ENCODE results near the gene DUSP6.

The DUSP6 gene

DNA sequence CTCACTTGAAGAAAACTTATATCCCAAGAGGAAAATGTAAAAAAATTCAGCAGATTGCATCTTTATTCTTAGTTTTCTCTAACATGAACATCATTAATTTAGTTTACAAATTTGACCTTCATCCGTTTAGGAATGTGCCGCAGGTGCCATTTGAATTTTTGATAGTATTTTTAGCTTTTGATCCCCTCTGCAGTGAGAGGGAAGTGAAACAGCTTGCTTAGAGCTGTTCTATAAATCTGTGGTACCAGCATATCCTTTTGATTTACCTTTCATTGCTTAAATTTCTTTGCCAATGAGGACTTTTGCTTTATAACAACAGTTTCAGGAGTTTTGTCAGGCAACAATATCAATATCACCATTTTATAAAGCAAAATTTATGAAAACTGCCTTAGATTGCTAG is 32.7 kb downstream of the DUSP6 start:
- no peak for TF ChIP-seq CREB1 (IDR thresholded peaks at IDR 0.05; ENCODE audit: low read depth)
- TF ChIP-seq TAF1 (IDR thresholded peaks at IDR 0.05; ENCODE audit: low read depth), result no peak
- TF ChIP-seq REST (IDR thresholded peaks at IDR 0.05; ENCODE audit: low read depth), result no peak
- no peak for TF ChIP-seq ZBTB7A (IDR thresholded peaks at IDR 0.05; ENCODE audit: low read depth)
- TF ChIP-seq RAD21 (IDR thresholded peaks at IDR 0.05; ENCODE audit: low read depth), result no peak
- no peak for TF ChIP-seq TEAD4 (IDR thresholded peaks at IDR 0.05)

GRCh38 chr12:89319122-89319521 is 33.2 kb downstream of the DUSP6 start:
- TF ChIP-seq YY1 (IDR thresholded peaks at IDR 0.05; ENCODE audit: low read depth) (no peak), REST (IDR thresholded peaks at IDR 0.05; ENCODE audit: low read depth) (no peak), EGR1 (IDR thresholded peaks at IDR 0.05) (no peak), FOXM1 (IDR thresholded peaks at IDR 0.05; ENCODE audit: borderline replicate concordance, low read depth) (no peak), NFIC (IDR thresholded peaks at IDR 0.05) (no peak), CREB1 (IDR thresholded peaks at IDR 0.05; ENCODE audit: low read depth) (no peak), ZBTB7A (IDR thresholded peaks at IDR 0.05; ENCODE audit: low read depth) (no peak), TEAD4 (IDR thresholded peaks at IDR 0.05) (no peak), RAD21 (IDR thresholded peaks at IDR 0.05; ENCODE audit: low read depth) (no peak), TCF12 (IDR thresholded peaks at IDR 0.05; ENCODE audit: low read depth) (no peak), EP300 (IDR thresholded peaks at IDR 0.05; ENCODE audit: borderline replicate concordance) (no peak), CEBPB (IDR thresholded peaks at IDR 0.05) (no peak), TAF1 (IDR thresholded peaks at IDR 0.05; ENCODE audit: low read depth) (no peak)
- TF ChIP-seq, protein P1, sequence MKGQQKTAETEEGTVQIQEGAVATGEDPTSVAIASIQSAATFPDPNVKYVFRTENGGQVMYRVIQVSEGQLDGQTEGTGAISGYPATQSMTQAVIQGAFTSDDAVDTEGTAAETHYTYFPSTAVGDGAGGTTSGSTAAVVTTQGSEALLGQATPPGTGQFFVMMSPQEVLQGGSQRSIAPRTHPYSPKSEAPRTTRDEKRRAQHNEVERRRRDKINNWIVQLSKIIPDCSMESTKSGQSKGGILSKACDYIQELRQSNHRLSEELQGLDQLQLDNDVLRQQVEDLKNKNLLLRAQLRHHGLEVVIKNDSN (IDR thresholded peaks at IDR 0.05), result no peak
- TF ChIP-seq, protein P2, sequence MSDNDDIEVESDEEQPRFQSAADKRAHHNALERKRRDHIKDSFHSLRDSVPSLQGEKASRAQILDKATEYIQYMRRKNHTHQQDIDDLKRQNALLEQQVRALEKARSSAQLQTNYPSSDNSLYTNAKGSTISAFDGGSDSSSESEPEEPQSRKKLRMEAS (IDR thresholded peaks at IDR 0.05), result no peak

DNA sequence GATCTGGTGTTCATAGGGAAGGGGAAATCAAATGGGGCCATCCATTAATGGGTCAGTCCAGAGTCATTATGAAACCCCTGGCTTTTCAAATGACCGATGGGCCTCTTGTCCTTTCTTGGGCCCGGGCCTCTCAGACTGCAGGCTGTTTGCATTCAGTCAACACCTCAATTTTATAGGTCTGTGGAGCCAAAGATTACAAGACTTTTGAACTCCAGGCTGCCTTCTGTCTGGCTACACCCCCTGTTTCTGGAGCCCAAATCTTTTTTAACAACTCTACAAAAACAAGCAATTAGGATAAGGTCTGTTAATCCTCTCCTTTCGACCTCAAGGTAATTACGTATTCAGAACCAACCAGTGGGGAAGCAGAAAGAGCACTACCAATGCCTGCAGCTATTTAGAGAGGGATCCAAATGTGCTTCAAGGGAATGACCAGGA is 35.6 kb downstream of the DUSP6 start:
- no peak for TF ChIP-seq RAD21 (IDR thresholded peaks at IDR 0.05; ENCODE audit: low read depth)
- TF ChIP-seq YY1 (IDR thresholded peaks at IDR 0.05; ENCODE audit: low read depth), result no peak
- TF ChIP-seq NFIC (IDR thresholded peaks at IDR 0.05), result no peak
- TF ChIP-seq TCF12 (IDR thresholded peaks at IDR 0.05; ENCODE audit: low read depth), result no peak
- TF ChIP-seq, protein P1 (IDR thresholded peaks at IDR 0.05), result no peak
- TF ChIP-seq, protein P2 (IDR thresholded peaks at IDR 0.05), result no peak
- TF ChIP-seq FOXM1 (IDR thresholded peaks at IDR 0.05; ENCODE audit: borderline replicate concordance, low read depth), result no peak
- TF ChIP-seq EP300 (IDR thresholded peaks at IDR 0.05; ENCODE audit: borderline replicate concordance), result no peak
- no peak for TF ChIP-seq TAF1 (IDR thresholded peaks at IDR 0.05; ENCODE audit: low read depth)
- no peak for TF ChIP-seq EGR1 (IDR thresholded peaks at IDR 0.05)
- no peak for TF ChIP-seq REST (IDR thresholded peaks at IDR 0.05; ENCODE audit: low read depth)
- no peak for TF ChIP-seq CEBPB (IDR thresholded peaks at IDR 0.05)
- no peak for TF ChIP-seq CREB1 (IDR thresholded peaks at IDR 0.05; ENCODE audit: low read depth)

GRCh38 chr12:89314060-89314761 is 38.1 kb downstream of the DUSP6 start:
- TF ChIP-seq EP300 (IDR thresholded peaks at IDR 0.05; ENCODE audit: borderline replicate concordance) (no peak), TEAD4 (IDR thresholded peaks at IDR 0.05) (no peak), RAD21 (IDR thresholded peaks at IDR 0.05; ENCODE audit: low read depth) (no peak), ZBTB7A (IDR thresholded peaks at IDR 0.05; ENCODE audit: low read depth) (no peak), TAF1 (IDR thresholded peaks at IDR 0.05; ENCODE audit: low read depth) (no peak), CREB1 (IDR thresholded peaks at IDR 0.05; ENCODE audit: low read depth) (no peak), FOXM1 (IDR thresholded peaks at IDR 0.05; ENCODE audit: borderline replicate concordance, low read depth) (no peak), YY1 (IDR thresholded peaks at IDR 0.05; ENCODE audit: low read depth) (no peak), REST (IDR thresholded peaks at IDR 0.05; ENCODE audit: low read depth) (no peak), EGR1 (IDR thresholded peaks at IDR 0.05) (no peak)
- TF ChIP-seq, protein P1 (IDR thresholded peaks at IDR 0.05), result no peak
- TF ChIP-seq, protein P2 (IDR thresholded peaks at IDR 0.05), result no peak
